Ishikawa (cell line): ENCODE measurements around the gene TOGARAM1.

Source experiments
- CEBPB ChIP-seq: IDR thresholded peaks from 2 replicates; pipeline ENCODE4 v1.6.1; 2012
- CREB1 ChIP-seq: IDR thresholded peaks from 2 replicates; pipeline ENCODE4 v1.6.1; 2012; ENCODE audit warnings: low read depth
- EGR1 ChIP-seq: IDR thresholded peaks from 2 replicates; pipeline ENCODE4 v1.6.1; 2012
- EP300 ChIP-seq: IDR thresholded peaks from 2 replicates; pipeline ENCODE4 v1.6.1; 2012; ENCODE audit warnings: borderline replicate concordance
- FOXM1 ChIP-seq: IDR thresholded peaks from 2 replicates; pipeline ENCODE4 v1.6.1; 2012; ENCODE audit warnings: low read depth, borderline replicate concordance
- NFIC ChIP-seq: IDR thresholded peaks from 2 replicates; pipeline ENCODE4 v1.6.1; 2012
- RAD21 ChIP-seq: IDR thresholded peaks from 2 replicates; pipeline ENCODE4 v1.6.1; 2012; ENCODE audit warnings: low read depth
- REST ChIP-seq: IDR thresholded peaks from 2 replicates; pipeline ENCODE4 v1.6.1; 2012; ENCODE audit warnings: low read depth, mild to moderate bottlenecking
- TAF1 ChIP-seq: IDR thresholded peaks from 2 replicates; pipeline ENCODE4 v1.6.1; 2012; ENCODE audit warnings: low read depth, mild to moderate bottlenecking
- TCF12 ChIP-seq: IDR thresholded peaks from 2 replicates; pipeline ENCODE4 v1.6.1; 2012; ENCODE audit warnings: low read depth
- TEAD4 ChIP-seq: IDR thresholded peaks from 2 replicates; pipeline ENCODE4 v1.6.1; 2012
- USF1 ChIP-seq: IDR thresholded peaks from 2 replicates; pipeline ENCODE4 v1.6.1; 2012
- YY1 ChIP-seq: IDR thresholded peaks from 2 replicates; pipeline ENCODE4 v1.6.1; 2012; ENCODE audit warnings: low read depth
- ZBTB7A ChIP-seq: IDR thresholded peaks from 2 replicates; pipeline ENCODE4 v1.6.1; 2012; ENCODE audit warnings: low read depth
- TF ChIP-seq, protein P1 (sequence below): IDR thresholded peaks from 2 replicates; pipeline ENCODE4 v1.6.1; 2012

The TOGARAM1 gene

DNA sequence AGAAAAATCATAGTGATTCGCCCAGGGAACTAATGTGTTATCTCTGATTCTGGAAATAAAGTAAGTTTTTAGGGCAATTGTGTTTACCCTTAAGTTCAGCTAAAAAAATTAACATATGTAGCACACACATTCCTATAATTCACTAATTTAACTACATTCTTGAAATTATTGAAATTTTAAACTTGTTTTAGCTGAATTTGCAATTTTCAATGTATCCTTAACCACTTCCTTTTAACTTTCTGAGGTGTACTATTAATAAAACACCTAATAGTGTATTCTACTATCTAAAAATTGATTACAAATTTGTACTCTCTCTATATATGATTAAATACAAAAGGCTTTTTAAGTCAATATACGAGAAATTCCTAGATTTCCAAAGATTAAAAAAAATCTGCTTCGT lies 2.5 kb upstream of the TOGARAM1 start:
- no peak for TF ChIP-seq ZBTB7A
- TF ChIP-seq, protein P1, sequence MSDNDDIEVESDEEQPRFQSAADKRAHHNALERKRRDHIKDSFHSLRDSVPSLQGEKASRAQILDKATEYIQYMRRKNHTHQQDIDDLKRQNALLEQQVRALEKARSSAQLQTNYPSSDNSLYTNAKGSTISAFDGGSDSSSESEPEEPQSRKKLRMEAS, result no peak
- TF ChIP-seq FOXM1, result no peak
- TF ChIP-seq CEBPB, result no peak
- TF ChIP-seq TAF1, result no peak
- TF ChIP-seq EP300, result no peak
- TF ChIP-seq NFIC, result no peak
- TF ChIP-seq YY1, result no peak
- no peak for TF ChIP-seq EGR1
- TF ChIP-seq RAD21, result no peak
- no peak for TF ChIP-seq REST
- no peak for TF ChIP-seq TCF12
- TF ChIP-seq CREB1, result no peak
- no peak for TF ChIP-seq USF1
- no peak for TF ChIP-seq TEAD4

DNA sequence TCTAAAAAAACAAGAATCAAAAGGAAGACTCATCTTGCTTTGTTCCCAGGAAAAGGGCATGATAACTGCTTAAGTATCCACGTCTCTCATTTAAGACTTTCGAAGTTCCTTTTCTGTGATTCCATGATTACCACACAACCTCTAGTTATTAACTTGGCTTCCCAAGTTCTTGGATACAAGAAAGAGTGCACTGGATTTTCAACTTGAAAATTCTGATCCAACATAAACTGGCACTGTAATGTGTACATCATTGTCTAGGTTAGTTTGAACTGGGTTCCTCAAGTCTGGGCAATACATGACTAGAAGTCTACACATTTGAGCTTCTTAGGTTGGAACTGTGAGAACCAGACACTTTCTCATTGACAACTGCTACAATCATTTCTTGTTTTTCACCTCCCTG lies 1.8 kb upstream of the TOGARAM1 start:
- TF ChIP-seq NFIC (no peak), CREB1 (no peak), USF1 (no peak), TCF12 (no peak), CEBPB (no peak)

DNA sequence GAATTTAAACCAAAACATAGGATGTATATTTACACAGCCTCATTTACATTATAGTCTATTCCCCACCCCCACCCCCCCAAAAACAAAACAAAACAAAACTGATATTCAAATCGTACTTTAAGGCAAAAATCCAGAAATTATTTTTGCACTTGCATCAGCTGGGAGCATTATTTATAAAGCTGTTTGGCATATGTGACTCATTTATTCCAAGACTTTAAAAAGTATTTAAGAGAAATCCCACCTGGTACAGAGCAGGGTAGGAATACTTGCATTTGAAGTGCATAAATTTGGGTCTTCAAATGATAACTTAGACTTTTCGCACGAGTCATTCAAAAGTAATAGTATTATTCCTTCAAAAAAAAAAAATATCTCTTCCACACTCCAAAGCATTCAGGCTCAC lies 1.3 kb upstream of the TOGARAM1 start:
- TF ChIP-seq EGR1, result no peak
- TF ChIP-seq RAD21, result no peak
- TF ChIP-seq TAF1, result no peak
- TF ChIP-seq NFIC, result no peak
- no peak for TF ChIP-seq CREB1
- TF ChIP-seq, protein P1, result no peak
- no peak for TF ChIP-seq USF1
- no peak for TF ChIP-seq REST
- TF ChIP-seq TCF12, result no peak
- TF ChIP-seq CEBPB, result no peak
- TF ChIP-seq YY1, result no peak
- TF ChIP-seq TEAD4, result no peak
- no peak for TF ChIP-seq FOXM1
- TF ChIP-seq EP300, result no peak
- TF ChIP-seq ZBTB7A, result no peak

GRCh38 chr14:44961151-44961553 lies 838 bp upstream of the TOGARAM1 start:
- TF ChIP-seq CREB1 (no peak), NFIC (no peak; the same call in 1 of the 2 replicates), CEBPB (no peak), EP300 (no peak)

GRCh38 chr14:44962334-44963043 lies 499 bp downstream of the TOGARAM1 start:
- TF ChIP-seq CEBPB, result no peak
- no peak for TF ChIP-seq TAF1
- no peak for TF ChIP-seq YY1
- no peak for TF ChIP-seq REST
- no peak for TF ChIP-seq FOXM1
- TF ChIP-seq TCF12, result no peak
- TF ChIP-seq TEAD4, result no peak
- TF ChIP-seq ZBTB7A, result no peak
- TF ChIP-seq USF1, result no peak
- TF ChIP-seq, protein P1, result no peak; the same call in 1 of the 2 replicates
- TF ChIP-seq EGR1, result no peak
